Skeletal muscle cell (primary cell): ENCODE measurements around the gene GATD1.
A peak's percentile ranks its signal among the peaks of the same experiment; 100 is the strongest.

ENCODE experiments used
- DNase-seq: peaks from one replicate; pipeline ENCODE4 v3.0.0-alpha.2; 2010; ENCODE audit warnings: low read depth
- H3K4me3 ChIP-seq: 2 replicates; pipeline ENCODE4 v1.5.1; 2011; ENCODE audit warnings: low read depth, mild to moderate bottlenecking, control low read depth, low read length, moderate library complexity

GATD1 gene

DNA sequence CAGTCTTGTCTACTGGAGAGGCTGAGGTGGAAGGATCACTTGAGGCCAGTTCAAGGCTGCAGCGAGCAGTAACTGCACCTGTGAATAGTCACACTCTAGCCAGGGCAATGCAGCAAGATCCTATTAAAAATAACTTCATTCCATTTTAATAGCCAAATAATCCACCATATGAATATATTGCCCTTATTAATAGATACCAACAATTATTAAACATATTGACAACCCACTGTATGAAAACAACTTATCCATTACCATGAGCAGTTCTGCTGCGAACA lies 10.4 kb downstream of the GATD1 start:
- H3K4me3 ChIP-seq, result no peak overlapping the region
- DNase-seq, result no peak

DNA sequence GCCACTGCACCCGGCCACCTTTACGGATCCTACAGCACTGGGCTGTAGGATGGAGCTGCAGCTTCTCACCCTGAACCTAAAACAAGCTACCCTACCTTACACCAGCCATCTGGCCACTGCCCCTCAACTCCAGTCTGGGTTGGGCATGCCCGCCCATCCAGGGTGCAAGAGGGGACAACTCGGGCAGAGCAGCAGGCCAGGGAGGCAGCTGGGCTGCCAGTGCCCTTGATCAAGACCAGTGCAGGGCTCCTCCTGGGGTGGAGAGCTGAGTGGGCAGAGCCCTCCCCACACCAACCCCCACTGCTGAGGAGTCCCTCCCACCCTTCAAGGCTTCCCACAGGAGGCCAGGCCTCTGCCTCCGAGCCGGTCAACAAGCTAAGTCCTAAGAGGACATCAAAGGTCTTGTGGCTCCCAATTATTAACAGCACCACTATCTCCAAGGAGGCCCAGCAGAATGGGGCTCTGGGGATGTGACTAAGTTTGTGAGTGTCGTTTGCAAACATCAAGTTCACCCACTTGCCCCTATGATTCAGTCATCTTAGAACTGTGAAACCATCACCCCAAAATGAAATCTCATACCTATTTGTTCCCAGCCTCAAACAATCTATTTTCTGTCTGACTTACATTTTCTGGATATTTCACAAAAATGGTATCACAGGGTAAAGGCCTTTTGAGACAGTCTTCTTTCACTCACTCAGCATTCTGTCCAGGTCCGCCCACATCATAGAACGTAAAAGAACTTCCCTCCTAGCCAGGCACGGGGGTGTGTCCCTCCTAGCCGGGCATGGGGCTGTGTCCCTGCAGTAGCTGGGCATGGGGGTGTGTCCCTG lies 11.0 kb downstream of the GATD1 start:
- no peak for DNase-seq
- no peak overlapping the region for H3K4me3 ChIP-seq

DNA sequence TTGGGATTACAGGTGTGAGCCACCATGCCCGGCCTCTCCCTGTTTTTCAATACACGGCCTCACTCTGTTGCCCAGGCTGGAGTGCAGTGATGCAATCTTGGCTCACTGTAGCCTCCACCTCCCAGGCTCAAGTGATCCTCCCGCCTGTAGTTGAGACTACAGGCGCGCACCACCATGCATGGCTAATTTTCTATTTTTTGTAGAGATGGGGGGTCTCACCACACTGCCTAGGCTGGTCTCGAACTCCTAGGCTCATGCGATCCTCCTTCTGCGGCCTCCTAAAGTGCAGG lies 11.5 kb downstream of the GATD1 start:
- no peak for DNase-seq
- no peak overlapping the region for H3K4me3 ChIP-seq

DNA sequence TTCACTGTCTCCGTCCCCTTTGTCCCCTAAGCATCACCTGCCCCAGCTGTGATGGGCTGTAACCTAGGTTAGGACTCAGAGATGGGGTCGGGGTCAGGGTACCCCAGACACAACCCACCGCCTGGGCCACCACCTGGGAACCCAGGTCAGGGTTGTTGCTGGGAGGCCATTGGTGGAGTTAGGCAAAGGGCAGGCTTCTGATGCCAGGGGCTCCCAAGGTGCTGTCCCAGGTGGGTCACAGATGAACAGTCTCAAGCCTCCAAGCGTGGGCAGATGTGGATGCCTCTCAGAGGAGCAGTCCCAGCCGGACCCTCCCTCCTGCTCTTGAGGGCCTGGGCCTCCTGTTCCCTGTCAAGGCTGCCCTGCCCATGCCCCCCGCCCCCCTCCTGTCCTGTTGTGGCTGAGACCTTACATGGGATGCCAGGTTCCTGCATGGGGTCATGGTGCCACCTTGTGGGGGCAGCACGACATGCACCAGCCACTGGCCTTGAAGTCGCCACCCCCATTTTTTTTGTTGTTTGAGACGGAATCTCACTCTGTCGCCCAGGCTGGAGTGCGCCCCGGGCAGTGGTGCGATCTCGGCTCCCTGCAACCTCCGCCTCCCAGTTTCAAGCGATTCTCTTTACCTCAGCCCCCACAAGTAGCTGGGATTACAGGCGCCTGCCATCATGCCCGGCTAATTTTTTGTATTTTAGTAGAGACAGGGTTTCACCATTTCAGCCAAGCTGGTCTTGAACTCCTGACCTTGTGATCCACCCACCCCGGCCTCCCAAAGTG lies 12.1 kb downstream of the GATD1 start:
- no peak for DNase-seq
- no peak overlapping the region for H3K4me3 ChIP-seq

DNA sequence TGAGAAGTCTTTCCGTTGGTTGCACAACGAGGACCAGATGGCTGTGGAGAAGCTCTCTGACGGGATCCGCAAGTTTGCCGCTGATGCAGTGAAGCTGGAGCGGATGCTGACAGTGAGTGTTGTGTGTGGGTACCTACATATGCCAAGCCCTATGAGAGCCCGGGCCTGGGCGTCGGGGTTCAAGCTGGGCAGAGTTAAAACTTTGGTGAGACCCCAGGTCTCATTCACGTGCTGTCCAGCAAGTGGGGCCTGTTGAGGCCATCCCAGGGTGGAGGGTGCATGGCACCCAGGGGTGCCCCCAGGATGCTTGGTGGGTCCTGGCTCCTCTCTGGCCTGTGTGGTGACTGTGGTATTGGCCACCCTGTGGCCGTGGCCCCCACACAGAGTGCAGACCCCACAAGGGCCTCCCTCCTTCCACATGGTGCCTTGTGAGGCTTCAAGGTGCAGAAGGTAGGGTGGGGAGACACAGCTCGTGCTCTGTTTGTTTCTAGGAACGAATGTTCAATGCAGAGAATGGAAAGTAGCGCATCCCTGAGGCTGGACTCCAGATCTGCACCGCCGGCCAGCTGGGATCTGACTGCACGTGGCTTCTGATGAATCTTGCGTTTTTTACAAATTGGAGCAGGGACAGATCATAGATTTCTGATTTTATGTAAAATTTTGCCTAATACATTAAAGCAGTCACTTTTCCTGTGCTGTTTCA lies 12.8 kb downstream of the GATD1 start:
- H3K4me3 ChIP-seq, result no peak overlapping the region
- no peak for DNase-seq

DNA sequence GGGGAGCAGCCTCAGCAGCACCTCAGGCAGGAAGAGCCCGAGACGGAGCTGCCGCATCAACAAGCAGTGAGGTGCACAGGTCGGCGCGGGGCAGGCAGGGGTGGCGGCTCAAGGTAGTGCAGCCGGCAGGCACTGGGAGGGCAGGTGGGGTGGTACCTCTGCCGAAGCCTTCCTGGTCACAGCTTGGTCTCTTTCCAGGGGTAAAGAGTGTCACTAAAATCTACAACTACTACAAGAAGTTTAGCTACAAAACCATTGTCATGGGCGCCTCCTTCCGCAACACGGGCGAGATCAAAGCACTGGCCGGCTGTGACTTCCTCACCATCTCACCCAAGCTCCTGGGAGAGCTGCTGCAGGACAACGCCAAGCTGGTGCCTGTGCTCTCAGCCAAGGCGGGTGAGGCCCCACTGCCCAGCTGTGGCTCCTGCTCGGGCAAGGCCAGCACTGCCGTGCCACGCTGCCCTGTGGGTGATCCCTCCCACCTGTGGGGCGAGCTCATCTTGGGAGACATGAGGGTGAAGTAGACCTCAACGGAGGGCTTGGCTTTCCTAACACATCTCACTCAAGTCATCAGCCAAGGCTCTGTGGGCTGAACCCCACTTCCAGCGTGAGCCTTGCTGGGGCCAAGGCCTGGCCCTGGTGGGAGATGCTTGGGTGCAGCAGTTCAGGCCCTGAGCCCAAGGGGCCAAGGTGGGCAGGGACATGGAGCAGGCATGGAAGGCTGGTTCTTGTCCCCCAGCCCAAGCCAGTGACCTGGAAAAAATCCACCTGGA lies 13.6 kb downstream of the GATD1 start:
- H3K4me3 ChIP-seq, result no peak overlapping the region
- DNase-seq, result no peak

DNA sequence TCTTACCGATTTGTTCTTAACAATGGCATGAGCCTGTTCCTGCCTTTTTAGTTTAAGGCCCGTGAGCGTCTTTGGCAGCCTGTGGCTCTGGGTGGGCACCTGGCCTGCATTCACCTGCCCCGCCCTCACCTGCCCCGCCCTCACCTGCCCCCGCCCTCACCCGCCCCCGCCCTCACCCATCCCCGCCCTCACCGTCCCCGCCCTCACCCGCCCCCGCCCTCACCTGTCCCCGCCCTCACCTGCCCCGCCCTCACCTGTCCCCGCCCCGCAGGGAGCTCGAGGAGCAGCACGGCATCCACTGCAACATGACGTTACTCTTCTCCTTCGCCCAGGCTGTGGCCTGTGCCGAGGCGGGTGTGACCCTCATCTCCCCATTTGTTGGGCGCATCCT lies 14.2 kb downstream of the GATD1 start:
- no peak overlapping the region for H3K4me3 ChIP-seq
- DNase-seq, result no peak

DNA sequence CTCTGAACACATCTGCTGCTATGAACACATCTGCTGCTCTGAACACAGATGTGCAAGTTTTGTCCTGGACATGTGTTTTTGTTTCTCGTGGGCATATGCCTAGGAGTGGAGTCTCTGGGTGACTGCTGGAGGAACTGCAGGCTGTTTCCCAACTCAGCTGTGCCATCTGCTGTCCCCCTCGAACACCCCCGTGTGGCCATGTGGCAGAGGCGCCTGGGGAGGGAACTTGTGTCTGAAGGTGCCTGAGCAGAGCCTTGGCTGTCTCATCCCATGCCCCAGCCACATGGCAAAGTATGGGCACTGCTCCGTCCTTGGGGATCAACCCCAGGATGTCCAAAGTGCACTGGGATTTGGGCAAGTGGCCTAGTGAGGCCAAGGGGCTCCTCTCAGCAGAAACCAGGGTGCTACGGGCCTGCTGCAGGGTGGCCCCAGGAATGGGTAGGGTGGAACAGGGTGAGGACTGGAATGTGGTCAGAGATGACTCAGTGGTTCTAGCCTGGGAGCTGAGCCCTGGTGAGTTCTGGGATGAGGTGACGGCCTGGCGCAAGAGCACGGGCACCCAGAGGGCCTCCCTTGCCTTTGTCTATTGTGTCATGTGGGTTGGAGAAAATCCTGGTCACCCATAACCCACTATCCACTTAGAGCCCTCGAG lies 14.7 kb downstream of the GATD1 start:
- no peak overlapping the region for H3K4me3 ChIP-seq
- no peak for DNase-seq

DNA sequence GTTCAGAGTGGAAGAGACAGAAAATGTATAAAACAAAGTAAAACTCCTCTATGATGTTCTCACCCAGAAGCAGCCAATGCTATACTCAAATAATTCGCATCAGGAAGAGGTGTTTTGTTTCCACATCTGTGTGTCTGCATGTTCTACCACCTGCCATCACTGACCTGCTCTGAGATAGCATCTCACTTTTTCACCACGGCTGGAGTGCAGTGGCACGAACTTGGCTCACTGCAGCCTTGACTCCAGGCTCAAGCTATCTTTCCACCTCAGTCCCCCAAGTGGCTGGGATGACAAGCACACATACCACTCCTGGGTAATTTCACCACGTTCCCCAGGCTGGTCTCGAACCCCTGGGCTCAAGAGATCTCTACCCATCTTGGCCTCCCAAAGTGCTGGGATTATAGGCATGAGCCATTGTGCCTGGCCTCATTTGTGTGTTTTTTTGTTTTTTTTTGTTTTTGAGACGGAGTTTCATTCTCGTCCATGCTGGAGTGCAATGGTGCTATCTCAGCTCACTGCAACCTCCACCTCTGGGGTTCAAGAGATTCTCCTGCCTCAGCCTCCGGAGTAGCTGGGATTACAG lies 15.7 kb downstream of the GATD1 start:
- DNase-seq, result no peak
- H3K4me3 ChIP-seq, result no peak overlapping the region

DNA sequence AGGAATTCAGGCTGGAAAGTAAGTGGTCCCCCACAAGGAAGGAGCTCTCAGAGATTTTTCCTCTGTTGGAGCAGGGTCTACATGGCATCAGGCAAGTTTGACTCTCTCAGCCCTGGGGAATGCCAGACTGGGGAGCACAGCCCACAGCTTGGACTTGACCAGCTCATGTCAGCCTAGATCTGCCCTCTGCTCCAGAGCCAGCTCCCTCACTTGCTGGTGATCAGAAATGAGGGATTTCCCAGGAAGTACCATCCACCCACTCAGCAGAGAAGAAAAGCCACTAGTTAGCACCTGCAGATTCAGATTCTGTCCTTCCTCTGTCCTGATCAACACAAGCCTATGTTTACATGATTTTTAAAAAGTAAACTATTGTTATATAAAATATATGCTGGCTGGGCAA lies 17.1 kb downstream of the GATD1 start:
- no peak for DNase-seq
- H3K4me3 ChIP-seq, result no peak overlapping the region

DNA sequence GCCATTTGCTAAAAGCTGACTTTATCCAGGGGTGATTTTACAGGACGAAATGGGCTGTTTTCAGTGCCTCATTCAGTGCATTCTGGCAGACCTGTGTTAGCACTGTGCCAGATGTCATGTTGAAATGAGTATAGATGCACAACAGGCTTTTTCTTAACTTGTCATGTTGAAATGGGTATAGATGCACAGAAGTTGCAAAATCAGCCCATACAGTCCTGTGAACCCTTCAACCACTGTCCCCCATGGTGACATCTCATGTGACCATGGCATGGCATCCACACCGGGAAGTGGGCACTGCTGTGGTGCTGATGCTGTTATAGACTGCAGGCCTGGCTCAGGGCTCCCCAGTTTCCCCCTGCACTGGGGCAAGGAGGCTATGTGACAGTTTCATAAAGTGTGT lies 27.6 kb downstream of the GATD1 start:
- DNase-seq, result no peak
- H3K4me3 ChIP-seq, result no peak overlapping the region

DNA sequence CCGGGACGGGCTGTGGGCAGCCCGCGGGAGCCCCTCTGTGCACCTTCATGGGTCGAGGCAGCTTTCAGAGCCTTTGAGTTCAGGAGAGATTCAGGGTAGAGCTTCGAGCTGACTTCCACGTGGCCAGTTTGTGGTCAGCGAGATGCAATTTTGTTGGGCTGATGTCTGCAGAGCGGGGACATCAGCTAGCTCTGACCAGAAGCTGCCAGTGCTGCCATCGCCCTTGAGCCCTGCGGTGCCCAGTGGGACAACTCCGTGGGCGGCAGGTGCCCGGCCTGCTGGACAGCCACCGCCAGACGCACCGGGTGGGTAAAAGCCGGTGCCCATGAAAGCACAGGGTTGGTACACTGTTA lies 29.3 kb downstream of the GATD1 start:
- peak overlapping the region; percentile 93 for H3K4me3 ChIP-seq
- DNase-seq, result no peak

DNA sequence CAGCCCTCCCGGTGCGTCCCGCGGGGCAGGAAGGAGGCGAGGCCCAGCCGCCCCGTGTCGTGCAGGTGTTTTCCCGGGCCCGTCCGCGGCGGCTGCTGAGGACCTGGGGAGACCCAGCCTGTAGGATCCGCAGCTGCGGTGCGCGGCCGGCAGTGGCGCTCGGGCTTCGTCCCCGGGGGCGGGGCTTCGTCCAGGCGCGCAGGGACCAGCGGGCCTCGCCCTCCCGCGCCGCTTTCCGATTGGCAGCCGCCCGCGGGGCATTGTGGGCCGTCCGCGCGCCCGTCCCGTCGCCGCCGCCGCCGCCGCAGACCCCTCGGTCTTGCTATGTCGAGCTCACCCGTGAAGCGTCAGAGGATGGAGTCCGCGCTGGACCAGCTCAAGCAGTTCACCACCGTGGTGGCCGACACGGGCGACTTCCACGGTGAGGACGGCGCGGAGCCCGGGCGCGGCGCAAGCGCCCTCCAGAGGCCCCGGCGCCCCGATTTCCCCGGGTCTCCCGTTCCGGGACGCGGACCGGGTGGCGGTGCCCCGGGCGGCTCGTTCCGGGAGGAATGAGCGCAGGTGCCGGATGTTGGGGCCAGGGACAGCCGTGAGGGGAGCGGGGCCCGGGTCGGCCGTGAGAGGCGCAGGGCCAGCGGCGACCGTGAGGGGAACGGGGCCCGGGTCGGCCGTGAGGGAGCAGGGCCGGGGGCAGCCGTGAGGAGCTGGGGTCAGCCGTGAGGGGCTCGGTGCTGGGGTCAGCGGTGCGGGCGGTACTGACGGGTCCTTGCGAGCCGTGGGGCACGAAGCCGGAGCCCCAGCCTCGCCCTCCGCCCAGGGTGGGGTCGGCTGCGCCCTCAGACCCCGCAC lies 29.9 kb downstream of the GATD1 start, which contains the start of gene TALDO1:
Gene TALDO1, plus strand, starts transcription at position 307 of the 849 bp plus-strand sequence. Its CDS starts 18 bp downstream, at position 325.
- no peak for DNase-seq
- H3K4me3 ChIP-seq, result peak within 1 kb of the TSS; percentile 93

DNA sequence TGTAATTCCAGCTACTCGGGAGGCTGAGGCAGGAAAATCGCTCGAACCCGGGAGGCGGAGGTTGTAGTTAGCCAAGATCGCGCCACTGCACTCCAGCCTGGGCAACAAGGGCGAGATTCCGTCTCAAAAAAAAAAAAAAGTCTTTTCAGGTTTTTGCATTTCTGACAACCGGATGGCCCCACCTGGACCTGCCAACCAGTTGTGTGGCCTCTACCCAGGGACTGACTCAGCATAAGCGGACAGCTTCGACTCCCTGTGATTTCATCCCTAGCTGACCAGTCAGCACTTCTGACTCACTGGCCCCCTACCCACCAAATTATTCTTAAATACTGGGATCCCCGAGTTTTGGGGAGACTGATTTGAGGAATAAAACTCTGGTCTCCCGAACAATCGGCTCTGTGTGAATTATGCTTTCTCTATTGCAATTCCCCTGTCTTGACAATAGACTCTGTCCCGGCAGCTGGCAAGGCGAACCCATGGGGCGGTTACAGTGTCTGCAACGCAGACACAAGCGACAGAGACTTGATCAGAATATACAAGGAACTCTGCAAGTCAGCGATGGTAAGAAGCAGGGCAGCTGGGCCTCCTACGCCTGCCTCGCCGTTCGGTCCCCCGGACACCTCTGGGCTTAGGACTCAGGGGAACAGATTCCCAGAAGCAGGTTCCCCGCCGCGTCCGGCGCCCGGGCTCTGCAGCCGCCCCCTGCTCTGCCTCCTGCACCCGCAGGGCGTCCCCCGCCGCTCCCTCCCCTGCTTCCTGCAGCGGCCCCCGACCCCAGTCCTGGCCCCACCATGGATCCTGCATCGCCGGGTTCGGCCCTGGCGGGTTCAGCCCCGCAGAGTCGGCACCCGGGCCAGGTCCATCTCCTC lies 30.8 kb downstream of the GATD1 start:
- peak overlapping the region; percentile 93 for H3K4me3 ChIP-seq
- no peak for DNase-seq

DNA sequence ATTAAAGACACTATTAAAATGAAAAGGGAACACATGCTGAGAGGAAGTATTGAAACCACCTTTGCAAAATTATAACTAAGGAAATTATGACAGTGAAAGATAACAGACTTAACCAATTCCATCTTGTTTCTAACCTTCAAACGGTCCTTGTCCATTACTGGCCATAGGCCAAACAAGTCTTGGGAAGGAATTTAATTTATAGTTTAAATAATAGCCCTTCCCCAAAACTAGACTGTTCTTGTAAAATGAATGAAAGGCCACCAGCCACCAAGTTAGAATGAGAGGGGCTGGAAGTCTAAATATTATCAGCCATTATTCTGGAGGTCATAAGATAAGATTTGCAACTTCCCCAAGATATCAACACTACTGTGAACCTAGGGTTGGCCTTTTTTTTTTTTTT lies 31.9 kb downstream of the GATD1 start:
- DNase-seq, result no peak
- no peak overlapping the region for H3K4me3 ChIP-seq

DNA sequence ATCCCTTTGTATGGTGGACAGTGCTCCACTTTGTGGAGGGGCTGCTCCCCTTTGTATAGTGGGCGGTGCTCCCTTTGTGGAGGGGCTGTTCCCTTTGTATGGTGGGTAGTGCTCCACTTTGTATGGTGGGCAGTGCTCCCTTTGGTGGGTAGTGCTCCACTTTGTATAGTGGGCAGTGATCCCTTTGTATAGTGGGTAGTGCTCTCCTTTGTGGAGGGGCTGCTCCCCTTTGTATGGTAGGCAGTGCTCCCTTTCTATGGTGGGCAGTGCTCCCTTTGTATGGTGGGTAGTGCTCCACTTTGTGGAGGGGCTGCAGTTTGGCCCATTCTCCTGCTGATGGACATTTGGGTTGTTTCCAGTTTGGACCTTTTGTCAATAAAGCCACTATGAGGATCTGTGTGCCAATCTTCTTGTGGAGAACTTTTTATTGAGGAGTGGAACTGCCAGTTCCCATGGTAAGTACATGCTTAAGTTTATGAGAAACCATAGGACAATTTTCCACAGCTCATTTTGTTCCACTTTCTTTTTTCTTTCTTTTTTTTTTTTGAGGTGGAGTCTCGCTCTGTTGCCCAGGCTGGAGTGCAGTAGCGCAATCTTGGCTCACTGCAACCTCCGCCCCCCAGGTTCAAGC lies 34.6 kb downstream of the GATD1 start:
- DNase-seq, result no peak
- no peak overlapping the region for H3K4me3 ChIP-seq

DNA sequence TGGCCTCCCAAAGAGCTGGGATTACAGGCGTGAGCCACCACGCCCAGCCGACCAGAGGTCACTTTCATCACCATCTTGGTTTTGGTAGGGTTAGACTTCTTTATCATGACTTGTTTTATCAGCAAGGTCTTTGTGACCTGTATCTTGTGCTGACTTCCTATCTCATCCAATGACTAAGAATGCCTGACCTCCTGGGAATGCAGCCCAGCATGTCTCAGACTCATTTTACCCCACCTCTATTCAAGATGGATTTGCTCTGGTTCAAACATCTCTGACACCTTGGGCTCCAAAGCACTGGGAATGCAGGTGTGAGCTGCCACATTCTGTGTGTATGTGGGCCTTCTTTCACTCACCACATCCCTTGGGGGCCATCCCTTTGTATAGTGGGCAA lies 35.1 kb downstream of the GATD1 start:
- DNase-seq, result no peak
- no peak overlapping the region for H3K4me3 ChIP-seq
